OCI-LY1 (cell line): ENCODE measurements around the gene ALOX5AP.

Experiments used
- H2AFZ ChIP-seq: fragments of 200-600 bp; sonication (generic), shearing (Covaris generic); 2 replicates; pipeline ENCODE4 v1.6.0; 2014; ENCODE audit warnings: antibody characterized with exemption, mild to moderate bottlenecking, low read length
- H3F3A ChIP-seq: fragments of 200-600 bp; sonication (generic), shearing (Covaris generic); 2 replicates; pipeline ENCODE4 v1.6.0; 2014; ENCODE audit warnings: mild to moderate bottlenecking, antibody characterized with exemption, low read length, moderate library complexity; ENCODE audit not compliant: insufficient read depth
- H3K27ac ChIP-seq: fragments of 200-600 bp; sonication (generic); 2 replicates; pipeline ENCODE4 v1.5.1; 2014; ENCODE audit warnings: low read length, mixed run types, mild to moderate bottlenecking, low read depth; ENCODE audit not compliant: poor library complexity, severe bottlenecking
- H3K27me3 ChIP-seq: fragments of 200-600 bp; sonication (generic); 2 replicates; pipeline ENCODE4 v1.6.0; 2014; ENCODE audit warnings: antibody characterized with exemption, mild to moderate bottlenecking, low read length, moderate library complexity; ENCODE audit not compliant: insufficient read depth
- H3K36me3 ChIP-seq: fragments of 200-600 bp; sonication (generic); 2 replicates; pipeline ENCODE4 v1.6.1; 2014; ENCODE audit warnings: mild to moderate bottlenecking, antibody characterized with exemption, low read length, moderate library complexity, mixed read lengths; ENCODE audit not compliant: insufficient read depth
- H3K4me1 ChIP-seq: fragments of 200-600 bp; sonication (generic); 2 replicates; pipeline ENCODE4 v1.5.1; 2014; ENCODE audit warnings: mild to moderate bottlenecking, low read length, moderate library complexity; ENCODE audit not compliant: insufficient read depth, severe bottlenecking
- H3K4me2 ChIP-seq: fragments of 200-600 bp; sonication (generic), shearing (Covaris generic); 2 replicates; pipeline ENCODE4 v1.6.1; 2014; ENCODE audit warnings: low read length
- H3K4me3 ChIP-seq: fragments of 200-600 bp; sonication (generic); 2 replicates; pipeline ENCODE4 v1.5.1; 2014; ENCODE audit warnings: low read length, low read depth, mild to moderate bottlenecking, mixed read lengths; ENCODE audit not compliant: poor library complexity, severe bottlenecking
- H3K79me2 ChIP-seq: fragments of 200-600 bp; shearing (Covaris generic); 2 replicates; pipeline ENCODE4 v1.6.1; 2016; ENCODE audit warnings: mixed run types, low read length, mixed read lengths; ENCODE audit not compliant: insufficient read depth
- H3K9ac ChIP-seq: fragments of 200-600 bp; sonication (generic), shearing (Covaris generic); 2 replicates; pipeline ENCODE4 v1.6.1; 2014; ENCODE audit warnings: mild to moderate bottlenecking, low read length, mixed read lengths
- H3K9me2 ChIP-seq: fragments of 200-600 bp; sonication (generic), shearing (Covaris generic); 2 replicates; pipeline ENCODE4 v1.6.1; 2014; ENCODE audit warnings: low read depth, mild to moderate bottlenecking, low read length, mixed read lengths
- H3K9me3 ChIP-seq: fragments of 200-600 bp; shearing (Covaris generic); 2 replicates; pipeline ENCODE4 v1.6.1; 2014; ENCODE audit warnings: low read length, mixed read lengths
- H4K20me1 ChIP-seq: fragments of 200-600 bp; sonication (generic), shearing (Covaris generic); 2 replicates; pipeline ENCODE4 v1.6.0; 2016; ENCODE audit warnings: mild to moderate bottlenecking, low read length; ENCODE audit not compliant: insufficient read depth
- CTCF ChIP-seq: fragments of 200-600 bp; sonication (generic), shearing (Covaris generic); IDR thresholded peaks from 2 replicates; pipeline ENCODE4 v1.5.1; 2017; ENCODE audit warnings: mild to moderate bottlenecking, antibody characterized with exemption, low read length, moderate library complexity, mixed read lengths
- EZH2 ChIP-seq: fragments of 200-600 bp; sonication (generic), shearing (Covaris generic); IDR thresholded peaks from 2 replicates; pipeline ENCODE4 v1.8.0; 2017; ENCODE audit warnings: borderline replicate concordance, mixed run types, mild to moderate bottlenecking, antibody characterized with exemption, low read length, moderate library complexity, mixed read lengths

ALOX5AP gene

GRCh38 chr13:30720172-30720869, 15.0 kb upstream of the ALOX5AP start:
- no peaks in the 10 kb centered on the region for H3K9me3 ChIP-seq
- no peaks in the 10 kb centered on the region for H3K4me1 ChIP-seq
- H3K27ac ChIP-seq = no peak overlapping the region
- no peak overlapping the region for H3K4me2 ChIP-seq
- H3K36me3 ChIP-seq = no peaks in the 10 kb centered on the region
- H3F3A ChIP-seq = no peaks in the 10 kb centered on the region
- no peak for TF ChIP-seq CTCF
- no peak for TF ChIP-seq EZH2
- H2AFZ ChIP-seq = no peak overlapping the region
- no peaks in the 10 kb centered on the region for H3K9me2 ChIP-seq
- H3K27me3 ChIP-seq = no peaks in the 10 kb centered on the region; the same call in 1 of the 2 replicates
- no peaks in the 10 kb centered on the region for H3K79me2 ChIP-seq
- H4K20me1 ChIP-seq = no peaks in the 10 kb centered on the region
- no peak overlapping the region for H3K9ac ChIP-seq
- no peak overlapping the region for H3K4me3 ChIP-seq

- no peaks in the 10 kb centered on the region for H3K9me2 ChIP-seq
- H3K9me3 ChIP-seq = no peaks in the 10 kb centered on the region
- TF ChIP-seq EZH2 = no peak
- no peak for TF ChIP-seq CTCF
- no peak overlapping the region for H3K4me2 ChIP-seq
- no peaks in the 10 kb centered on the region for H4K20me1 ChIP-seq
- no peak overlapping the region for H3K9ac ChIP-seq
- H2AFZ ChIP-seq = no peak overlapping the region
- no peaks in the 10 kb centered on the region for H3K36me3 ChIP-seq
- H3K4me1 ChIP-seq = no peaks in the 10 kb centered on the region
- H3K27me3 ChIP-seq = no peaks in the 10 kb centered on the region; the same call in 1 of the 2 replicates
- H3K4me3 ChIP-seq = no peak overlapping the region
- no peaks in the 10 kb centered on the region for H3F3A ChIP-seq
- H3K27ac ChIP-seq = no peak overlapping the region
- H3K79me2 ChIP-seq = no peaks in the 10 kb centered on the region
These were observed 13.4 kb upstream of the ALOX5AP start for GRCh38 chr13:30721936-30722335.

- no peaks in the 10 kb centered on the region for H3K9me2 ChIP-seq
- H3K4me1 ChIP-seq = no peaks in the 10 kb centered on the region
- TF ChIP-seq CTCF = no peak
- no peak for TF ChIP-seq EZH2
- no peaks in the 10 kb centered on the region for H4K20me1 ChIP-seq
- H3F3A ChIP-seq = no peaks in the 10 kb centered on the region
- no peak overlapping the region for H2AFZ ChIP-seq
- H3K4me3 ChIP-seq = no peak overlapping the region
- H3K36me3 ChIP-seq = no peaks in the 10 kb centered on the region
- no peaks in the 10 kb centered on the region for H3K9me3 ChIP-seq
- no peaks in the 10 kb centered on the region for H3K79me2 ChIP-seq
- no peak overlapping the region for H3K9ac ChIP-seq
- H3K4me2 ChIP-seq = no peak overlapping the region
- no peak overlapping the region for H3K27ac ChIP-seq
- H3K27me3 ChIP-seq = no peaks in the 10 kb centered on the region; the same call in 1 of the 2 replicates
These were observed 13.0 kb upstream of the ALOX5AP start for GRCh38 chr13:30722361-30722760.
